H1 (cell line): Measurements from ENCODE around the gene CORO2B. TPM values are rescaled to one million over a fixed set of nuclear protein-coding genes. Genes with fewer than 3 reads are reported as not detected.

ENCODE experiments used
- CTCF ChIA-PET: fragments of 300-600 bp; sonication (Branson Sonifier 250); formaldehyde crosslinking; loops from one replicate; lab custom pipeline; 2021; ENCODE audit not compliant: partially characterized antibody; lab: Charles Lee
- POLR2A ChIA-PET: fragments of 300-600 bp; sonication (Branson Sonifier 250); formaldehyde crosslinking; loops from one replicate; lab custom pipeline; 2021; ENCODE audit warnings: inconsistent platforms; ENCODE audit not compliant: partially characterized antibody; lab: Charles Lee
- DNase-seq, 2 experiments: peaks; one replicate each; pipeline versions ENCODE4 v3.0.0 to v3.0.0-alpha.2; 2010 to 2022; ENCODE audit warnings: low spot score in 2 of 2, low read depth in 1 of 2, mixed read lengths in 1 of 2
- FAIRE-seq: peaks from 2 replicates; lab custom pipeline; 2011; peaks lifted over from hg19 to GRCh38; lab: Jason Lieb, UNC
- H2AFZ ChIP-seq: 2 replicates; pipeline ENCODE4 v1.8.1; 2012; ENCODE audit warnings: low read length, inconsistent platforms
- H2AK5ac ChIP-seq: 2 replicates; pipeline ENCODE4 v1.6.1; 2013; ENCODE audit warnings: low read depth, low read length
- H2BK120ac ChIP-seq: replicated peaks from 2 replicates; pipeline ENCODE3; 2013; ENCODE audit warnings: low read depth, low read length, inconsistent platforms
- H2BK12ac ChIP-seq: 2 replicates; pipeline ENCODE4 v1.6.1; 2013; ENCODE audit warnings: low read depth, low read length
- H2BK15ac ChIP-seq: 2 replicates; pipeline ENCODE4 v1.6.1; 2013; ENCODE audit warnings: low read length
- H2BK20ac ChIP-seq: 2 replicates; pipeline ENCODE4 v1.6.1; 2013; ENCODE audit warnings: low read length
- H2BK5ac ChIP-seq: 2 replicates; pipeline ENCODE4 v1.6.1; 2013; ENCODE audit warnings: low read depth, low read length
- H3K14ac ChIP-seq: 2 replicates; pipeline ENCODE4 v1.6.1; 2013; ENCODE audit warnings: inconsistent platforms; ENCODE audit not compliant: insufficient read length
- H3K18ac ChIP-seq: 2 replicates; pipeline ENCODE4 v1.6.1; 2013; ENCODE audit warnings: low read length; ENCODE audit errors: extremely low read depth
- H3K23ac ChIP-seq: 2 replicates; pipeline ENCODE4 v1.6.1; 2013; ENCODE audit warnings: inconsistent platforms; ENCODE audit not compliant: insufficient read length
- H3K23me2 ChIP-seq: 2 replicates; pipeline ENCODE4 v1.6.1; 2013; ENCODE audit warnings: low read depth, low read length
- H3K27ac ChIP-seq: 2 replicates; pipeline ENCODE4 v1.6.1; 2011; ENCODE audit warnings: low read depth, low read length, inconsistent platforms
- H3K27me3 ChIP-seq, 4 experiments: replicated peaks in 1 of 4; 1 replicate in 1 of 4; 2 replicates in 3 of 4; pipeline versions ENCODE4 v1.6.1 to v1.8.1; 2011 to 2013; ENCODE audit warnings: low read length in 3 of 4, mild to moderate bottlenecking in 3 of 4, inconsistent platforms in 2 of 4, mixed read lengths in 2 of 4, moderate library complexity in 1 of 4; ENCODE audit not compliant: control insufficient read depth in 3 of 4, insufficient read depth in 3 of 4; ENCODE audit errors: extremely low read depth in 1 of 4
- H3K36me3 ChIP-seq, 4 experiments: 2 replicates each; pipeline versions ENCODE4 v1.6.1 to v1.8.1; 2011 to 2013; ENCODE audit warnings: mild to moderate bottlenecking in 4 of 4, low read length in 3 of 4, moderate library complexity in 2 of 4, control low read depth in 1 of 4, inconsistent platforms in 1 of 4; ENCODE audit not compliant: insufficient read depth in 4 of 4, control insufficient read depth in 2 of 4
- H3K4ac ChIP-seq: replicated peaks from 2 replicates; pipeline ENCODE3; 2013; ENCODE audit warnings: low read length, low read depth, mixed read lengths, inconsistent platforms; ENCODE audit not compliant: insufficient read length
- H3K4me1 ChIP-seq, 4 experiments: replicated peaks in 1 of 4; 1 replicate in 1 of 4; 2 replicates in 3 of 4; pipeline versions ENCODE4 v1.6.1 to v1.8.1; 2011 to 2013; ENCODE audit warnings: low read length in 3 of 4, inconsistent platforms in 2 of 4, mixed read lengths in 1 of 4; ENCODE audit not compliant: insufficient read depth in 4 of 4, control insufficient read depth in 3 of 4
- H3K4me2 ChIP-seq, 2 experiments: 2 replicates each; pipeline versions ENCODE4 v1.6.1 to v1.8.1; 2011 to 2013; ENCODE audit warnings: low read depth in 2 of 2, low read length in 2 of 2, control low read depth in 1 of 2, inconsistent platforms in 1 of 2, mild to moderate bottlenecking in 1 of 2; ENCODE audit not compliant: insufficient read depth in 1 of 2
- H3K4me3 ChIP-seq, 4 experiments: fragments of 200-600, 300-600 bp in 1 of 4; sonication (generic), shearing (Covaris generic), sonication (Bioruptor Twin) in 1 of 4; 2 replicates each; pipeline versions ENCODE4 v1.5.1 to v1.8.1; 2011 to 2016; ENCODE audit warnings: low read length in 4 of 4, low read depth in 3 of 4, control low read depth in 2 of 4, inconsistent platforms in 2 of 4, mild to moderate bottlenecking in 2 of 4, mixed read lengths in 1 of 4, moderate library complexity in 1 of 4; ENCODE audit not compliant: insufficient read depth in 2 of 4; ENCODE audit errors: extremely low read depth in 1 of 4
- H3K56ac ChIP-seq: replicated peaks from 2 replicates; pipeline ENCODE3; 2013; ENCODE audit warnings: low read depth, mild to moderate bottlenecking, mixed read lengths, low read length, inconsistent platforms; ENCODE audit not compliant: insufficient read length
- H3K79me1 ChIP-seq: 2 replicates; pipeline ENCODE4 v1.6.1; 2013; ENCODE audit warnings: low read depth, low read length, control low read depth
- H3K79me2 ChIP-seq, 2 experiments: 2 replicates each; pipeline versions ENCODE4 v1.6.1 to v1.8.1; 2012 to 2013; ENCODE audit warnings: low read length in 2 of 2, mild to moderate bottlenecking in 2 of 2, inconsistent platforms in 1 of 2; ENCODE audit not compliant: insufficient read depth in 2 of 2, control insufficient read depth in 1 of 2
- H3K9ac ChIP-seq, 4 experiments: replicated peaks in 1 of 4; 1 replicate in 1 of 4; 2 replicates in 3 of 4; pipeline versions ENCODE4 v1.6.1 to v1.8.1; 2011 to 2013; ENCODE audit warnings: low read depth in 3 of 4, low read length in 3 of 4, control low read depth in 2 of 4, mild to moderate bottlenecking in 2 of 4, moderate library complexity in 2 of 4, inconsistent platforms in 1 of 4; ENCODE audit errors: extremely low read depth in 1 of 4
- H3K9me3 ChIP-seq, 2 experiments: 2 replicates each; pipeline versions ENCODE4 v1.6.1 to v1.8.1; 2012 to 2013; ENCODE audit warnings: mild to moderate bottlenecking in 2 of 2, moderate library complexity in 2 of 2, control low read depth in 1 of 2, inconsistent platforms in 1 of 2, low read depth in 1 of 2, low read length in 1 of 2, mixed read lengths in 1 of 2; ENCODE audit not compliant: insufficient read depth in 2 of 2
- H4K20me1 ChIP-seq, 2 experiments: replicated peaks in 1 of 2; 2 replicates each; pipeline versions ENCODE3 to v1.8.1; 2011 to 2013; ENCODE audit warnings: inconsistent platforms in 2 of 2, low read length in 2 of 2, mild to moderate bottlenecking in 1 of 2; ENCODE audit not compliant: insufficient read depth in 2 of 2, control insufficient read depth in 1 of 2
- H4K5ac ChIP-seq: 2 replicates; pipeline ENCODE4 v1.6.1; 2013; ENCODE audit warnings: low read length, low read depth, mixed read lengths, inconsistent platforms; ENCODE audit not compliant: insufficient read length
- H4K8ac ChIP-seq: 2 replicates; pipeline ENCODE4 v1.8.0; 2013; ENCODE audit warnings: mild to moderate bottlenecking, moderate library complexity, low read length, inconsistent platforms; ENCODE audit not compliant: insufficient read depth; ENCODE audit errors: extremely low read depth
- H4K91ac ChIP-seq: replicated peaks from 2 replicates; pipeline ENCODE3; 2013; ENCODE audit warnings: low read length, mixed read lengths, inconsistent platforms; ENCODE audit not compliant: insufficient read length
- CBX5 ChIP-seq: fragments of 300-800, 300-1000 bp; sonication (generic); IDR thresholded peaks from 2 replicates; pipeline ENCODE4 v1.7.1; 2016; ENCODE audit warnings: antibody characterized with exemption, low read length, low read depth
- CHD1 ChIP-seq: IDR thresholded peaks from 2 replicates; pipeline ENCODE4 v1.6.1; 2012; ENCODE audit warnings: low read depth, low read length, improper control_type of control experiment
- EP300 ChIP-seq, 2 experiments: IDR thresholded peaks; 1 replicate in 1 of 2; 2 replicates in 1 of 2; pipeline ENCODE4 v1.6.1; 2011 to 2012; ENCODE audit warnings: low read depth in 2 of 2, low read length in 2 of 2, mild to moderate bottlenecking in 2 of 2, borderline replicate concordance in 1 of 2, inconsistent platforms in 1 of 2, moderate library complexity in 1 of 2
- FOSL1 ChIP-seq: IDR thresholded peaks from 2 replicates; pipeline ENCODE4 v1.6.1; 2011; ENCODE audit warnings: mild to moderate bottlenecking, low read depth, low read length, moderate library complexity; ENCODE audit not compliant: insufficient read depth
- JUND ChIP-seq: IDR thresholded peaks from 2 replicates; pipeline ENCODE4 v1.6.1; 2011; ENCODE audit warnings: mild to moderate bottlenecking, improper control_type of control experiment, low read length
- NANOG ChIP-seq: IDR thresholded peaks from 2 replicates; pipeline ENCODE4 v1.6.1; 2011; ENCODE audit warnings: low read length, low read depth, mild to moderate bottlenecking, inconsistent platforms; ENCODE audit not compliant: insufficient read depth, poor library complexity, severe bottlenecking
- POLR2AphosphoS5 ChIP-seq: IDR thresholded peaks from 2 replicates; pipeline ENCODE4 v1.6.1; 2011; ENCODE audit warnings: low read depth, low read length
- RFX5 ChIP-seq: IDR thresholded peaks from 2 replicates; pipeline ENCODE4 v1.6.1; 2011; ENCODE audit warnings: low read depth, low read length, improper control_type of control experiment, borderline replicate concordance
- SIN3A ChIP-seq, 2 experiments: IDR thresholded peaks in 1 of 2; conservative IDR thresholded peaks in 1 of 2; 2 replicates each; pipeline ENCODE4 v1.6.1; 2011 to 2012; ENCODE audit warnings: low read length in 2 of 2, improper control_type of control experiment in 1 of 2, low read depth in 1 of 2, mild to moderate bottlenecking in 1 of 2
- SP1 ChIP-seq: IDR thresholded peaks from 2 replicates; pipeline ENCODE4 v1.6.1; 2011; ENCODE audit warnings: low read depth, low read length
- WGBS, 2 experiments: shearing (Covaris generic) in 1 of 2; methylation state at CpG; one replicate each; pipeline versions ENCODE4 v1.1.6 to v1.1.7; 2013 to 2015; ENCODE audit warnings: low lambda C conversion rate in 2 of 2, mixed read lengths in 2 of 2, inconsistent platforms in 1 of 2, low coverage in 1 of 2, missing lambda C conversion rate in 1 of 2; ENCODE audit not compliant: insufficient replicate concordance in 2 of 2, insufficient coverage in 1 of 2, insufficient read length in 1 of 2; ENCODE audit errors: extremely low coverage in 1 of 2, missing lambda C conversion rate in 1 of 2; 5-methylcytosine and 5-hydroxymethylcytosine counted together
- polyA plus RNA-seq, 7 experiments: library from polyadenylated mRNA; depleted of rRNA in 3 of 7; stranded (reverse) in 5 of 7; unstranded in 2 of 7; fragments of >200 nt in 5 of 7; fragments of 200-250 nt in 2 of 7; gene quantifications; 1 replicate in 5 of 7; 2 replicates in 1 of 7; 4 replicates in 1 of 7; pipeline versions ENCODE4 v1.2.1 to v1.2.3, GENCODE V29; 2011 to 2013; ENCODE audit warnings: missing spikeins in 2 of 7, mixed read lengths in 2 of 7
- total RNA-seq: library from RNA; stranded (reverse); fragmentation: NEBNext Ultra II Directional; extraction: Animal tissue kit (Norgen Biotek cat#: 25700); gene quantifications from 2 replicates; pipeline ENCODE4 v1.2.1, GENCODE V29; 2021
- TF ChIP-seq, protein P1 (sequence below): IDR thresholded peaks from 2 replicates; pipeline ENCODE4 v1.6.1; 2012; ENCODE audit warnings: low read length, inconsistent platforms

Gene CORO2B
- total and polyA plus RNA-seq, 2 of the 8 experiments (the other 6 are each of a cell fraction or from before 2014, with no cell fraction given) = 3.4 to 6.7 TPM

DNA sequence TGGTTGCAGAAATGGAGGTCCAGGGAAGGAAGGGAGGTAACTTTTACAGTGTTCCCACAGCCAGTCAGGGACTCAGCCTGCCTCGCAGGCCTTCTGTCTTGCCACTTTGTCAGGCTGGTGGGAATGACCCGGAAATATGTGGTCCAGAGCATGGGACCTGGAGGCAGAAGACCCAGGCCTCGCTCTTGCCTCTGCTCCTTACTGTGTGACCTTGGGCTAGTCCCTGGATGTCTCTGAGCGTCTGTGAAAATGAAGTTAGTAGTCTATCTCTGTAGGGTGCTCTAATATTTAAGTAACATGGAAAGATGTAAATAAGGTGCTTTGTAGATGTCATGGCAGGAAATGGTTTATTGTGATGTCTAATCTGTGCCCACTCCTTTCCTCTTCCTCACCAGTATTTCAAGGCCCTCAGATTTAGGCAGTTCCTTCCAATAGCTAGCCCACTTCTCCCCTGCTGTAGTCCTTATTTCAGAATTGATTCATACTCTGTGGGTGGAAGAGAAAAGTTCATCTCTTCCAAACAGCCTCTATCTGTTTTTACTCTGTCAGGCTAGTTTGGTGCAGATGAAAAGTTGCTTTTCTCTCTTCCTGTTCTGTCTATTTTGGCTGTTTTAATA lies 9.1 kb downstream of the CORO2B start:
- Histone ChIP-seq H3K79me2 (no peaks in the 10 kb centered on the region; a peak in 1 of 4 replicates), H3K27ac (no peak overlapping the region), H3K18ac (no peak overlapping the region), H2BK5ac (no peak overlapping the region), H4K20me1 (no peaks in the 10 kb centered on the region), H2AK5ac (no peak overlapping the region), H3K4me1 (peaks cover 2 to 17% (median 6%) of the 10 kb centered on the region in 4 experiments), H2BK120ac (no peak overlapping the region), H3K4me2 (no peak overlapping the region), H3K36me3 (no peaks in the 10 kb centered on the region), H3K27me3 (no peaks in the 10 kb centered on the region), H3K14ac (no peak overlapping the region), H3K4ac (no peak overlapping the region), H3K23me2 (no peaks in the 10 kb centered on the region), H4K5ac (no peak overlapping the region), H4K91ac (no peak overlapping the region), H2AFZ (no peak overlapping the region), H2BK20ac (no peak overlapping the region), H3K4me3 (no peak overlapping the region), H4K8ac (no peak overlapping the region), H3K9me3 (no peaks in the 10 kb centered on the region), H3K56ac (no peak overlapping the region), H2BK15ac (no peak overlapping the region), H3K9ac (no peak overlapping the region), H3K23ac (no peak overlapping the region), H2BK12ac (no peak overlapping the region), H3K79me1 (no peaks in the 10 kb centered on the region)
- WGBS, 2 experiments = 89% methylated on average over 4 of the region's 4 CpGs; no CpG with 5 or more reads in 1 of the 2 experiments
- CTCF ChIA-PET = interaction anchor here (0.8 to 5.4 kb wide), 6 partner anchors 8 to 288 kb away, joined by 3 to 35 read pairs (median 4); no protein-coding TSS in a partner anchor
- DNase-seq = no peak
- POLR2A ChIA-PET = interaction anchor here (0.5 kb wide), 1 partner anchor 75 kb away, joined by 4 read pairs; no protein-coding TSS in a partner anchor
- no peak for FAIRE-seq
- TF ChIP-seq NANOG = no peak
- no peak for TF ChIP-seq CHD1
- no peak for TF ChIP-seq FOSL1
- no peak for TF ChIP-seq EP300 (IDR thresholded peaks at IDR 0.05; ENCODE audit: borderline replicate concordance in 1 of 2, low read depth in 2 of 2, low read length in 2 of 2)
- no peak for TF ChIP-seq POLR2AphosphoS5
- no peak for TF ChIP-seq RFX5
- no peak for TF ChIP-seq CBX5
- TF ChIP-seq JUND = no peak
- TF ChIP-seq SP1 = no peak
- no peak for TF ChIP-seq SIN3A (conservative IDR thresholded peaks at IDR 0.05 in 1 of 2, IDR thresholded peaks at IDR 0.05 in 1 of 2; ENCODE audit: low read depth in 1 of 2, low read length in 2 of 2)
- TF ChIP-seq, protein P1, sequence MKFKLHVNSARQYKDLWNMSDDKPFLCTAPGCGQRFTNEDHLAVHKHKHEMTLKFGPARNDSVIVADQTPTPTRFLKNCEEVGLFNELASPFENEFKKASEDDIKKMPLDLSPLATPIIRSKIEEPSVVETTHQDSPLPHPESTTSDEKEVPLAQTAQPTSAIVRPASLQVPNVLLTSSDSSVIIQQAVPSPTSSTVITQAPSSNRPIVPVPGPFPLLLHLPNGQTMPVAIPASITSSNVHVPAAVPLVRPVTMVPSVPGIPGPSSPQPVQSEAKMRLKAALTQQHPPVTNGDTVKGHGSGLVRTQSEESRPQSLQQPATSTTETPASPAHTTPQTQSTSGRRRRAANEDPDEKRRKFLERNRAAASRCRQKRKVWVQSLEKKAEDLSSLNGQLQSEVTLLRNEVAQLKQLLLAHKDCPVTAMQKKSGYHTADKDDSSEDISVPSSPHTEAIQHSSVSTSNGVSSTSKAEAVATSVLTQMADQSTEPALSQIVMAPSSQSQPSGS = no peak
